ENCODE data around the gene CCL1.

- no peak for TF ChIP-seq CTCF (IDR thresholded peaks at IDR 0.05)
- TF ChIP-seq ZFX (IDR thresholded peaks at IDR 0.05; ENCODE audit: borderline replicate concordance) = no peak
Measured at GRCh38 chr17:34370997-34371395, 8.0 kb upstream of the CCL1 start.

Data from 22Rv1 (cell line).